ENCODE results near the gene FAM81A. TPM values are rescaled to one million over a fixed set of nuclear protein-coding genes. Genes with fewer than 3 reads are reported as not detected.

The FAM81A gene
- total RNA-seq (1 to 10 TPM in 2 of 7 donors, under 1 TPM in 5; 0.35 to 5.1 (median 0.61) TPM), polyA plus RNA-seq (1 to 10 TPM in 1 of 2 donors, under 1 TPM in 1; 0.85 to 2.2 TPM)
- long read RNA-seq, donor 1, partial matches to known transcripts: 0 of 1 reads
- long read RNA-seq, donor 1, other reads (novel, unspliced or antisense): 1 of 1 reads
- long read RNA-seq, donor 2: 0 reads
- long read RNA-seq, donor 3, partial matches to known transcripts: 0 of 5 reads
- long read RNA-seq, donor 3, other reads (novel, unspliced or antisense): 2 of 5 reads

DNA sequence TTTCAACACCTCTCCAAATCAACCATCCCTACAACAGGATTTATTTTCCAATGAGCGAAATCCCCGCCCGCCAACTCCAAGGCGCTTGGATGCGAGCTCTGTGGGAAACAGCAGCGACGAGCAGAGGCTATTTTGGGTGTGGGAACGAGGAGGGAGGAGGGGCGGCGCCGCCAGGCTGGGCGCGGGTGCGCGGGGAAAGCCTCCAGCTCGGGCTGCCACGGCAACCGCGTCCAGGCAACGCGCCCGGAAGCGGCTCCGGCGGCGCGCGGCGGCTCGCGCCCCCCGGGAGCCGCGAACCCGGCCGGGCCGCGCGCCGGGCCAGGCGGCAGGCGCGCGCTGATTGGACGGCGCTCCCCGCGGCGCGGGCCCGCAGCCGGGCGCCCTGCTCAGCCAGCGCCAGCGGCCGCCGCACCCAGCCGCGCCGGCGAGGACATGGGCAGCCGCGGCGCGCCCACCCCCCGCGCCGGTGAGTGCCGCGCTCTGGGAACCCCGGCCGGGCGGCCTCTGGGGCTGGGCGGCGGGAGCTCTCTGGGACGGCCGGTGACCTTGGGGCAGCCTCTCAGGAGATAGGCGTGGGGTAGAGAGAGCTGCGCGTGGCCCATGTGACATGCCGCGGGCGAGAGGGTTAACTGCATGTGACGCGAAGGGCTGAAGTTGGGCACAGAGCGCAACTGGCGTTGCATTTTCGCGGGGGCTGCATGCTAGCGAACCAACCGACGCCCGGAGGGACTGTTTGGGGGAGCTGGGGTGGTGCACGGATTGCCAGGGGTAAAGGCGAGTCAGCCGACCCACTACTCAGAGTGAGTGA lies at the start of gene FAM81A:
Gene FAM81A (plus strand): TSS at position 370 of the 808 bp plus-strand sequence. CDS start 20,441 bp downstream, outside the sequence.
- WGBS, 3 donors: 0 to 2% (median 1%) methylated on average over 45 to 96 of the region's 96 CpGs
- intact Hi-C loops (cut with DNase I): no loop called here
- H3K4me1 ChIP-seq (ENCODE audit: insufficient read depth): peaks cover 8% of the 10 kb centered on the region
- peak within 1 kb of the TSS; percentile 42 for H3K4me3 ChIP-seq
- TF ChIP-seq EP300 (IDR thresholded peaks at IDR 0.05) (no peak), POLR2A (IDR thresholded peaks at IDR 0.05) (no peak)
- no peaks in the 10 kb centered on the region for H3K36me3 ChIP-seq
- H3K27ac ChIP-seq: no peak within 1 kb of the TSS
- H3K9me3 ChIP-seq: no peaks in the 10 kb centered on the region
- DNase-seq: peak; percentile 81 to 93 (median 91)
- H3K27me3 ChIP-seq: no peaks in the 10 kb centered on the region

DNA sequence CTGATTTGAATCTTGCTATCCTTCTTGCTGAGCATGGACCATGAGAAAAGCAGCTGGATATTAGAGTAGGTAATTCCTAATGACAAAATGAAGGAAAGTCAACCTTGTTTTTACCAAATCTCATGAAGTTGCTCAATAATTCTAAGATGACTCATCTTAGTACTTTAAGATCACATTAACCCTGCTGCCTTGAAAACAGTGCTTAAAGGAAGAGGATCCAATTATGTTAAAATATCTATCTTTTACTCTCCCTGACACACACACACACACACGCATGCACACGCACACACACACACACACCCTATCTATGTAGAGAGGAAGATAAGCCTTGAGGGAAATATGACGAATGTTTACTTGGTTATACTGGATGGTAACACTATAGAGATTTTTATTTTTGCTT lies 49.3 kb upstream of the FAM81A start:
- H3K4me1 ChIP-seq (ENCODE audit: insufficient read depth): no peaks in the 10 kb centered on the region
- no peaks in the 10 kb centered on the region for H3K9me3 ChIP-seq
- H3K27ac ChIP-seq: no peak overlapping the region
- intact Hi-C loops (cut with DNase I): no loop called here
- TF ChIP-seq CTCF (IDR thresholded peaks at IDR 0.05): no peak
- TF ChIP-seq EP300 (IDR thresholded peaks at IDR 0.05): no peak
- no peak for TF ChIP-seq POLR2A (IDR thresholded peaks at IDR 0.05)
- 42 to 73% (median 49%) methylated on average over 3 of the region's 3 CpGs for WGBS, 3 donors
- peak in 2 of 5 donors; percentile 13 to 62 for DNase-seq
- H3K27me3 ChIP-seq: no peaks in the 10 kb centered on the region
- no peak overlapping the region for H3K4me3 ChIP-seq
- no peaks in the 10 kb centered on the region for H3K36me3 ChIP-seq

DNA sequence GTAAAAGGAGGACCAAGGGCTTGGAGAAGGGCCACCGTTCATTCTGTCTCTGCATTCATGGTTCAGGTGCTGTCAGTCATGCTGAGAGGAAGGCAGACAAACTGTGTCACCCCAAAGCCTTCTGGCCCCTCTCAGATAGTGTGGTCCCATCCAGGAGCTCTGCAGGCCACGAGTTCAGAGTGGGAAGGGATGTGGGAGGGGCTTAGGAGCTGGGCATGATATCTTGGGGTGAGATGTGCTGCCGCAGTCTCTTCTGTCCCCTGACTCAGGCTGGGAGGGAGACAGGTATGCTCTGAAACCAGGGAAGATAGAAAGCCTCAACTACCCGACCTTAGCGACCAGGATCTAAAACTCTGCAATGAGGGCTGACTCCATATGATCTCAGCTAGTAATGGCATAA lies 45.7 kb upstream of the FAM81A start:
- TF ChIP-seq CTCF (IDR thresholded peaks at IDR 0.05) (no peak), EP300 (IDR thresholded peaks at IDR 0.05) (no peak), POLR2A (IDR thresholded peaks at IDR 0.05) (no peak)
- Histone ChIP-seq H3K4me3 (no peak overlapping the region), H3K27me3 (no peaks in the 10 kb centered on the region), H3K9me3 (no peaks in the 10 kb centered on the region), H3K36me3 (no peaks in the 10 kb centered on the region), H3K27ac (no peak overlapping the region), H3K4me1 (ENCODE audit: insufficient read depth) (no peaks in the 10 kb centered on the region)
- intact Hi-C loops (cut with DNase I): no loop called here
- DNase-seq: no peak
- WGBS, 3 donors: 71 to 73% (median 71%) methylated on average over 5 of the region's 5 CpGs

- DNase-seq: no peak
Observed at GRCh38 chr15:59394166-59394661, 43.8 kb upstream of the FAM81A start.

More at GRCh38 chr15:59394166-59394661, 43.8 kb upstream of the FAM81A start:
- no peaks in the 10 kb centered on the region for H3K9me3 ChIP-seq
- no peak for TF ChIP-seq POLR2A (IDR thresholded peaks at IDR 0.05)
- TF ChIP-seq EP300 (IDR thresholded peaks at IDR 0.05): no peak
- TF ChIP-seq CTCF (IDR thresholded peaks at IDR 0.05): no peak
- H3K27ac ChIP-seq: no peak overlapping the region
- no peaks in the 10 kb centered on the region for H3K36me3 ChIP-seq
- intact Hi-C loops (cut with DNase I): no loop called here
- no peaks in the 10 kb centered on the region for H3K4me1 ChIP-seq (ENCODE audit: insufficient read depth)
- no peaks in the 10 kb centered on the region for H3K27me3 ChIP-seq
- WGBS, 3 donors: 91% methylated on average over 9 of the region's 9 CpGs
- no peak overlapping the region for H3K4me3 ChIP-seq

All from ovary (tissue), 10 donors.